Fibroblast of lung (primary cell): ENCODE data around the gene C16orf87.

ENCODE experiments used
- CTCF ChIP-seq, 2 donors: IDR thresholded peaks in 1 of 2; conservative IDR thresholded peaks in 1 of 2; 1 replicate in 1 of 2; 2 replicates in 1 of 2; pipeline ENCODE4 v1.5.1; 2011 to 2012; ENCODE audit warnings: low read length in 2 of 2, control low read depth in 1 of 2, inconsistent platforms in 1 of 2, low read depth in 1 of 2, mild to moderate bottlenecking in 1 of 2
- EZH2 ChIP-seq: IDR thresholded peaks from 2 replicates; pipeline ENCODE4 v1.5.1; 2012; ENCODE audit warnings: low read length, control low read depth, mild to moderate bottlenecking; ENCODE audit errors: missing control alignments

GRCh38 chr16:46787909-46788308 lies 43.1 kb downstream of the C16orf87 start:
- TF ChIP-seq CTCF (conservative IDR thresholded peaks at IDR 0.05 in 1 of 2, IDR thresholded peaks at IDR 0.05 in 1 of 2; ENCODE audit: low read depth in 1 of 2, low read length in 2 of 2) (no peak), EZH2 (no peak)
